Upper lobe of left lung (tissue), 6 donors: ENCODE data around the gene KCNN4. TPM values are rescaled to one million over a fixed set of nuclear protein-coding genes. Genes with fewer than 3 reads are reported as not detected.
"Not testable (repeated sequence)": the region's sequence is repeated elsewhere in the genome, so short reads cannot be mapped to it uniquely, and the experiment has no call there.

Experiments
- ATAC-seq, 2 donors: fragments of 200-7000 bp; cut with Tn5 transposase; one replicate each; pipeline ENCODE4 v1.9.1; 2022; ENCODE audit warnings: mild to moderate bottlenecking in 2 of 2, moderate library complexity in 2 of 2; ENCODE audit not compliant: low FRiP score in 2 of 2
- DNase-seq, 2 donors: peaks; one replicate each; pipeline ENCODE4 v3.0.0-alpha.2; 2019 to 2020
- H3K27ac ChIP-seq, 4 donors: fragments of 200-600 bp; sonication (generic); one replicate each; pipeline ENCODE4 v1.5.1; 2016 to 2019
- H3K27me3 ChIP-seq, 4 donors: fragments of 200-600 bp; sonication (generic); one replicate each; pipeline ENCODE4 v1.5.1; 2017 to 2019
- H3K36me3 ChIP-seq, 4 donors: fragments of 200-600 bp; sonication (generic); one replicate each; pipeline ENCODE4 v1.5.1; 2016 to 2019
- H3K4me1 ChIP-seq, 4 donors: fragments of 200-600 bp; sonication (generic); one replicate each; pipeline ENCODE4 v1.5.1; 2018 to 2019
- H3K4me3 ChIP-seq, 4 donors: fragments of 200-600 bp; sonication (generic); one replicate each; pipeline ENCODE4 v1.5.1; 2017 to 2019; ENCODE audit warnings: mild to moderate bottlenecking in 2 of 4, moderate library complexity in 1 of 4
- H3K9me3 ChIP-seq, 4 donors: fragments of 200-600 bp; sonication (generic); one replicate each; pipeline ENCODE4 v1.5.1; 2018 to 2019
- EP300 ChIP-seq, 4 donors: sonication (generic); formaldehyde crosslinking; IDR thresholded peaks; one replicate each; pipeline ENCODE4 v1.5.1; 2017; ENCODE audit warnings: antibody characterized with exemption in 4 of 4, control low read depth in 2 of 4
- POLR2A ChIP-seq, 4 donors: fragments of 450-650 bp; IDR thresholded peaks; one replicate each; pipeline ENCODE4 v1.5.1; 2016 to 2017; ENCODE audit warnings: antibody characterized with exemption in 4 of 4, mild to moderate bottlenecking in 2 of 4
- POLR2AphosphoS5 ChIP-seq, 2 donors: sonication (generic); formaldehyde crosslinking; IDR thresholded peaks; one replicate each; pipeline ENCODE4 v1.5.1; 2017; ENCODE audit warnings: antibody characterized with exemption in 2 of 2
- WGBS, 2 donors: methylation state at CpG; one replicate each; pipeline ENCODE4 v1.1.5; 2017 to 2018; 5-methylcytosine and 5-hydroxymethylcytosine counted together
- total RNA-seq, 6 donors: library from RNA; depleted of rRNA in 4 of 6; stranded (reverse); fragments of >200 nt in 4 of 6; gene quantifications; one replicate each; pipeline versions ENCODE4 v1.1.0 to v1.2.1, GENCODE V29; 2016 to 2021
- TF ChIP-seq, protein P1 (sequence below), 6 experiments: fragments of 450-650 bp in 4 of 6; fragments of 200-600 bp in 2 of 6; sonication (generic) in 2 of 6; IDR thresholded peaks; one replicate each; pipeline ENCODE4 v1.5.1; 2016 to 2019; ENCODE audit warnings: antibody characterized with exemption in 6 of 6
- donor health status: DM: no; HTN: no; CAD: no; lungs with moderate emphysema.
- donor health status: DM: no; HTN: yes; CAD: no; lungs with severe emphysema.

Gene KCNN4
- 10 to 100 TPM in 3 of 6 donors, 1 to 10 TPM in 3; 4.7 to 43.0 (median 10.4) TPM for total RNA-seq

- no peaks in the 10 kb centered on the region for H3K9me3 ChIP-seq
- H3K4me1 ChIP-seq, result peaks cover 37 to 61% (median 47%) of the 10 kb centered on the region in 4 donors
- DNase-seq (peak in 1 of 2 donors; percentile 79), ATAC-seq (peak in 1 of 2 donors; percentile 18)
- WGBS, 2 donors, result 20 to 42% methylated on average over 6 to 11 of the region's 19 CpGs
- no peaks in the 10 kb centered on the region for H3K27me3 ChIP-seq
- TF ChIP-seq EP300 (IDR thresholded peaks at IDR 0.05) (no peak), POLR2AphosphoS5 (IDR thresholded peaks at IDR 0.05) (peak in 1 of 2 donors; percentile 19), POLR2A (IDR thresholded peaks at IDR 0.05) (peak in 1 of 4 donors; percentile 55)
- TF ChIP-seq, protein P1, sequence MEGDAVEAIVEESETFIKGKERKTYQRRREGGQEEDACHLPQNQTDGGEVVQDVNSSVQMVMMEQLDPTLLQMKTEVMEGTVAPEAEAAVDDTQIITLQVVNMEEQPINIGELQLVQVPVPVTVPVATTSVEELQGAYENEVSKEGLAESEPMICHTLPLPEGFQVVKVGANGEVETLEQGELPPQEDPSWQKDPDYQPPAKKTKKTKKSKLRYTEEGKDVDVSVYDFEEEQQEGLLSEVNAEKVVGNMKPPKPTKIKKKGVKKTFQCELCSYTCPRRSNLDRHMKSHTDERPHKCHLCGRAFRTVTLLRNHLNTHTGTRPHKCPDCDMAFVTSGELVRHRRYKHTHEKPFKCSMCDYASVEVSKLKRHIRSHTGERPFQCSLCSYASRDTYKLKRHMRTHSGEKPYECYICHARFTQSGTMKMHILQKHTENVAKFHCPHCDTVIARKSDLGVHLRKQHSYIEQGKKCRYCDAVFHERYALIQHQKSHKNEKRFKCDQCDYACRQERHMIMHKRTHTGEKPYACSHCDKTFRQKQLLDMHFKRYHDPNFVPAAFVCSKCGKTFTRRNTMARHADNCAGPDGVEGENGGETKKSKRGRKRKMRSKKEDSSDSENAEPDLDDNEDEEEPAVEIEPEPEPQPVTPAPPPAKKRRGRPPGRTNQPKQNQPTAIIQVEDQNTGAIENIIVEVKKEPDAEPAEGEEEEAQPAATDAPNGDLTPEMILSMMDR (IDR thresholded peaks at IDR 0.05), result no peak
- H3K4me3 ChIP-seq, result peak within 1 kb of the TSS in 3 of 4 donors; percentile 9 to 37 (median 34)
- peak within 1 kb of the TSS in 3 of 4 donors; percentile 29 to 78 (median 52) for H3K27ac ChIP-seq
- no peaks in the 10 kb centered on the region for H3K36me3 ChIP-seq
These were observed at the start of gene KCNN4 for GRCh38 chr19:43780706-43781525. Gene KCNN4, minus strand, starts transcription at chr19:43780973. Its CDS starts 112 bp downstream, at chr19:43780861.

DNA sequence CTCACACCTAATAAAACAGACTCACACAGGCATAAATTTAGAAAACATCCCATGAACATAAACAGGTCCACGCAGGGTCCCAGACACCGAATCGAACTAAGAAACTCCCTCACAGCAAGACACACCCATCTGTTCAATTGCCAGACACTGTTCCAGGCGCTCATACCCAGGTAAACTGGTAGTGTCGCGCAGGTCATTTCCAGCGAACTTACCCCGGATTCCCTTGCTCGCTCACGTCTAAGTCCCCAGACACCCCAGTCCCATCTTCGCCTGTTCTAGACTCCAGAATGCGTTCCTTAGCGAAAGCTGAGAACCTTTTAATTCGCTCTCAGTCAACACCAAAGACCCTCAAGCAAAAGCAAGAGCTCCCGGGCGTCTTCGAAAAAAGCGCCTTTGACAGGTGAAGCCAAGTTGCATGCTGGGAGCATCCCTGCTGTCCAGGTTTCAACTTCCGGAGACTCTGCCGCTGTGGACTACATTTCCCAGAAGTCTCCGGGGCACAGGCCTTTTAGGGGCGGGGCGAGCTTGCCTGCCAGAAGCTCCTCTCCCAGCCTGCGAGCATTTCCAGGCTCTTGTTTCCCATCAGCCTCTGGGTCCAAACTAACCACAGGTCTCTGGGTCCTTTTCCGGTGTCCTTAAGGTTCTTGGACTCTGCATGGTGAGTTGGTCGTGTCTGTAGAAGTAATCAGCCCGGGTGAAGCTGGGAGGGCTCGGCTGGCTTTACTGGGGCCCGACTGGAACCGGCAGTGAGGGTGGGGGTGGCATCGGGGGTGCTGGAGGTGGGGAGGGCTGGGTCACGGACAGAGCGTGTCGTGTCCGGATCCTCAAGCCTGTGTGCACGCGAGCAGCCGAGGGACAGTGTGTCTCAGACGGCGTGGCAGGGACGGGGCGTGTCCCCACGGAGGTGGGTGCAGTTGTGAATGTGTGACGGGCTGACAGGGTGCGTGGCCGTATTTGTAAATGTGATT lies 46.3 kb upstream of the KCNN4 start, which contains the start of gene ZNF283:
TSS of gene ZNF283 (plus strand) at position 535 of the 968 bp plus-strand sequence. CDS start 6,184 bp downstream, outside the sequence.
- TF ChIP-seq EP300 (IDR thresholded peaks at IDR 0.05), result no peak
- no peak for TF ChIP-seq POLR2A (IDR thresholded peaks at IDR 0.05)
- TF ChIP-seq POLR2AphosphoS5 (IDR thresholded peaks at IDR 0.05), result peak in 1 of 2 donors; percentile 47
- TF ChIP-seq, protein P1 (IDR thresholded peaks at IDR 0.05), result no peak
- Histone ChIP-seq H3K27me3 (no peaks in the 10 kb centered on the region), H3K9me3 (peaks cover 0 to 6% (median 2%) of the 10 kb centered on the region in 4 donors), H3K36me3 (peaks cover 0 to 36% (median 17%) of the 10 kb centered on the region in 4 donors), H3K4me3 (peak within 1 kb of the TSS; percentile 52 to 73 (median 65)), H3K27ac (peak within 1 kb of the TSS; percentile 31 to 81 (median 65)), H3K4me1 (peaks cover 5 to 11% (median 8%) of the 10 kb centered on the region in 4 donors)
- ATAC-seq, result peak; percentile 95 to 99
- 10 to 17% methylated on average over 25 to 46 of the region's 46 CpGs for WGBS, 2 donors
- DNase-seq, result peak; percentile 81 to 93

DNA sequence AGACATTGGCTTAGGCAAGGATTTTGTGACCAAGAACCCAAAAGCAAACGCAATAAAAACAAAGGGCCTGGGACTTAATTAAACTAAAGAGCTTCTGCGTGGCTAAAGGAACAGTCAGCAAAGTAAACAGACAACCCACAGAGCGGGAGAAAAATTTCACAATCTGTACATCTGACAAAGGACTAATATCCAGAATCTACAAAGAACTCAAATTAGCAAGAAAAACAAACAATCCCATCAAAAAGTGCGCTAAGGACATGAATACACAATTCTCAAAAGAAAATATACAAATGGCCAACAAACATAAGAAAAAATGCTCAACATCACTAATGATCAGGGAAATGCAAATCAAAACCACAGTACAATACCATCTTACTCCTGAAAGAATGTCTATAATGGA lies 43.8 kb upstream of the KCNN4 start:
- not testable (repeated sequence) for H3K27ac ChIP-seq, H3K27me3 ChIP-seq, DNase-seq, H3K9me3 ChIP-seq, ATAC-seq, H3K4me3 ChIP-seq
- whole genome bisulfite sequencing, 2 donors, result 65 to 68% methylated on average over 4 of the region's 4 CpGs
- Histone ChIP-seq H3K4me1 (peaks cover 5 to 20% (median 12%) of the 10 kb centered on the region in 4 donors), H3K36me3 (peaks cover 0 to 13% (median 8%) of the 10 kb centered on the region in 4 donors)

DNA sequence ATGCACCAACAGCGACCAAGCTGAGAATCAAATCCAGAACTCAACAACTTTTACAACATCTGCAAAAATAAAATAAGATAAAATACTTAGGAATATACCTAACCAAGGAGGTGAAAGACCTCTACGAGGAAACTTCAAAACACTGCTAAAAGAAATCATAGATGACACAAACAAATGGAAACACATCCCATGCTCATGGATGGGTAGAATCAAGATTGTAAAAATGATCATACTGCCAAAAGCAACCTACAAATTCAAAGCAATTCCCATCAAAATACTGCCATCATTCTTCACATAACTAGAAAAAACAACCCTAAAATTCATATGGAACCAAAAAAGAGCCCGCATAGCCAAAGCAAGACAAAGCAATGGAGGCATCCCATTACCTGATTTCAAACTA lies 43.1 kb upstream of the KCNN4 start:
- not testable (repeated sequence) for H3K36me3 ChIP-seq, H3K27me3 ChIP-seq, ATAC-seq, DNase-seq, H3K4me3 ChIP-seq, H3K9me3 ChIP-seq, H3K27ac ChIP-seq
- WGBS, 2 donors, result 82 to 89% methylated on average over 3 of the region's 3 CpGs
- peaks cover 5 to 20% (median 12%) of the 10 kb centered on the region in 4 donors for H3K4me1 ChIP-seq

DNA sequence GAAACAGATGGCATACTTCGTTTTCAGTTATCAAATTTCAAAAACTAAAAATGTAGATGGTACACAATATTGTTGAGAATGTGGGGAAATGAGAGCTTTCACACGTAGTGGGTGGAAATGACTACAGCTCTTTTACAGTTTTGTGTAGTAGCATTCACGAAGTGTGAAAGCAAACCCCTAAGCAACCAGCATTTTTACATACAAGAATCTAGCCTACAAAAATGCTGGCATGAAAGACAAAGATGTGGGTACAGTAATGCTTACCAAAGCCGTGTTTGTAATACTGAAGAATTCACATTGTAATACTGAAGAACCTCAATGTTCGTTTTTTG lies 40.1 kb upstream of the KCNN4 start:
- Histone ChIP-seq H3K36me3 (no peaks in the 10 kb centered on the region), H3K9me3 (no peaks in the 10 kb centered on the region), H3K27ac (no peak overlapping the region), H3K4me3 (peak overlapping the region in 3 of 4 donors; percentile 31 to 57 (median 44)), H3K27me3 (no peaks in the 10 kb centered on the region), H3K4me1 (peaks cover 0 to 10% (median 3%) of the 10 kb centered on the region in 4 donors)
- no peak for TF ChIP-seq POLR2A (IDR thresholded peaks at IDR 0.05)
- TF ChIP-seq POLR2AphosphoS5 (IDR thresholded peaks at IDR 0.05), result no peak
- no peak for TF ChIP-seq EP300 (IDR thresholded peaks at IDR 0.05)
- TF ChIP-seq, protein P1 (IDR thresholded peaks at IDR 0.05), result no peak
- WGBS, 2 donors, result 30 to 35% methylated on average over 5 of the region's 5 CpGs
- DNase-seq (no peak), ATAC-seq (no peak)
